Skeletal muscle satellite cell (primary cell): ENCODE results near the gene NFKBIA.

Experiments used
- H3K27me3 ChIP-seq: 2 replicates; pipeline ENCODE4 v1.7.0; 2013; ENCODE audit warnings: low read length; ENCODE audit not compliant: control insufficient read depth, insufficient read depth
- H3K36me3 ChIP-seq: 2 replicates; pipeline ENCODE4 v1.7.0; 2013; ENCODE audit warnings: mild to moderate bottlenecking, control low read depth, low read length; ENCODE audit not compliant: insufficient read depth
- H3K4me1 ChIP-seq: 2 replicates; pipeline ENCODE4 v1.7.0; 2013; ENCODE audit warnings: low read length; ENCODE audit not compliant: control insufficient read depth, insufficient read depth
- H3K4me2 ChIP-seq: 2 replicates; pipeline ENCODE4 v1.7.0; 2013; ENCODE audit warnings: mild to moderate bottlenecking, low read length
- H3K4me3 ChIP-seq: 2 replicates; pipeline ENCODE4 v1.7.0; 2013; ENCODE audit warnings: low read length
- H3K9ac ChIP-seq: 2 replicates; pipeline ENCODE4 v1.7.0; 2013; ENCODE audit warnings: mild to moderate bottlenecking, low read depth, low read length, moderate library complexity
- H3K9me3 ChIP-seq: replicated peaks from 2 replicates; pipeline ENCODE4 v1.7.0; 2013; ENCODE audit warnings: mild to moderate bottlenecking, control low read depth, low read length

The NFKBIA gene

DNA sequence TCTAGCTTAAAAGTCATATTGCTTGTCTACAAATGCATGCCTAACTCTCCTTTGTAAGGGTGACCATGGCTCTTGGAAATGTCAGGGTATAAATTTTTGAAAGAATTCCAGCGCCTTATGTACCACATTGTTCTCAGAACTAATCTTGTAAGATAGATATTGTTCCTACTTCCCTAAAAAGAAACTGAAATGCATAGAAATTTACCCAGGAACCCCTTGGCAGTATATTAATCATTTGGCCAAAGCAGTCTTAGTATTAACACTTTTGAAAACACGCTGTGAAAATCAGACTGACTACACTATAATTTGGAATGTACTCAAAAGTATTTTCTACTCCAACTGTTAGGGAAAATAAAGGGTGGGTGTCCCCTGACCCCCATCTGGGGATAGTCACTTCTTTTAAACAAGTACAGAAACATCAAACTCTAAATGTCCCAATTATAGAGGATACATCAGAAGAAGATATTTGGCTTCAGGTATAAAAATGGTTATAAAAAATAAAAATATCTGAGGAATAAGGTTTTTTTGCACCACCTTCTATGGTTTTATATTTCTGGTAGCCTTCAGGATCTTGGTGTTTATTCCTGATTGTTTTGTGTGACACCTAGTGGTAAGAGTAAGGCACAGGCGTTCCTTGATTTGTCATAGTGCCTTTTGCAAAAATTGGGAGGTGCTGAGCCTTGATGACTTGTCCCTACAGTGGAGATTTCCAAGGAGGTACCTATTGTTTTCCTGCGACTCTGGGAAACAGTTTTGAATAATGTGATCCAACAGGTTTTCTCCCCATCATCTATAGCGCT lies 2.2 kb upstream of the NFKBIA start:
- Histone ChIP-seq H3K9ac (no peak overlapping the region), H3K4me2 (no peak overlapping the region), H3K9me3 (no peaks in the 10 kb centered on the region), H3K27me3 (no peaks in the 10 kb centered on the region), H3K36me3 (peaks cover 20% of the 10 kb centered on the region), H3K4me1 (peaks cover 36% of the 10 kb centered on the region), H3K4me3 (no peak overlapping the region)

DNA sequence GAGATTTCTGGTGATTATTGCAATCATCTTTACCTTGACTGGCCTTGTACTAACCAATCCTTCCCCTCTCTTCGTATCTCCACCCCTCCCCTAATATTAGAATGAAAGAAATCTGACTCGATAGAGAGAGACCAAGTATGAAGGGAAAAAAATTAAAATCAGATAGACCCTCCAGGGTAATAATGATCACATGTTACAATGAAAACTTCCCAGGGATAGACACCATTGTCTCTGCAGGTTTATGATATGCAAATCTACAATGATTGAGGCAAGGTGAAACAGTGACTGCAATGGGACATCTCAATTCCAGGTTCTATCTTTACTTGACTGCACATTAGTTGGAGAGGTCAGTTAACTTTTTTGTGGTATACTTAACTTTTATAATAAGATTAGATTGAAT lies 1.5 kb upstream of the NFKBIA start:
- Histone ChIP-seq H3K4me2 (peak overlapping the region; percentile 98), H3K9ac (no peak overlapping the region), H3K27me3 (no peaks in the 10 kb centered on the region), H3K36me3 (peaks cover 26% of the 10 kb centered on the region), H3K4me1 (peaks cover 42% of the 10 kb centered on the region), H3K9me3 (no peaks in the 10 kb centered on the region), H3K4me3 (no peak overlapping the region)

DNA sequence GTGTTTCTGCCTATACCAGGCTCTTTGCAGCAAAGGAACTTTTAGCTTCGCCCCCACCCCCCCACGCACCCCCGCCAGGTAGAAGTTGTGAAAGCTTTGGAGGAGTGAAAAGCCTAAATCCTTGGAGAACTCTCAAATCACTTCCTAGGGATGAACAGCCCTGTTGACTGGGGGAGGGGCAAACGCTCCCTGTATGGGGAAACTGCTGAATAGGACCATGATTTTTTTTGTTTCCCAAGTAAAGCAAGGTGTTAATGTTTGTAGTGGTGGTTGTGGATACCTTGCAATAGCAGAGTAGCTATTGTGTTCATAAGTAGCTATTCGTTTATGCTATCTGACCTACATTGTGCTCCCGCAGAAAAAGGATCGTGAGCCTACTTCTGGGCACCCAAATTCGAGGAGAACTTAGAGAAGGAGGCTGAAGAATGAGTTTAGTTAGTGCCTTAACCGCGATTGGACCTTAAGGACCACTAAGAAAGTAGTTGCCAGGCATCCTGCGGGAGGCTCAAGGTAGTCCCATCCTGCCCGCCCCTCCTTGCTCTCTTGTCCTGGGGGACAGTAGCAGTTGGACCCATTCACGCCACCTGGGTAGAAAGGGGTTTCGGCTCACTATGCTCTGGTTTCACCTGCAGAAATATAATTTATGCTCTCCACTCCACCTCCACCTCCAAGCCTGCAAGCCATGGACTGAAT lies 901 bp upstream of the NFKBIA start:
- no peaks in the 10 kb centered on the region for H3K27me3 ChIP-seq
- H3K4me2 ChIP-seq, result peak overlapping the region; percentile 98
- peaks cover 33% of the 10 kb centered on the region for H3K36me3 ChIP-seq
- H3K4me3 ChIP-seq, result peak overlapping the region; percentile 97
- H3K9ac ChIP-seq, result peak overlapping the region; percentile 99
- no peaks in the 10 kb centered on the region for H3K9me3 ChIP-seq
- peaks cover 46% of the 10 kb centered on the region for H3K4me1 ChIP-seq

DNA sequence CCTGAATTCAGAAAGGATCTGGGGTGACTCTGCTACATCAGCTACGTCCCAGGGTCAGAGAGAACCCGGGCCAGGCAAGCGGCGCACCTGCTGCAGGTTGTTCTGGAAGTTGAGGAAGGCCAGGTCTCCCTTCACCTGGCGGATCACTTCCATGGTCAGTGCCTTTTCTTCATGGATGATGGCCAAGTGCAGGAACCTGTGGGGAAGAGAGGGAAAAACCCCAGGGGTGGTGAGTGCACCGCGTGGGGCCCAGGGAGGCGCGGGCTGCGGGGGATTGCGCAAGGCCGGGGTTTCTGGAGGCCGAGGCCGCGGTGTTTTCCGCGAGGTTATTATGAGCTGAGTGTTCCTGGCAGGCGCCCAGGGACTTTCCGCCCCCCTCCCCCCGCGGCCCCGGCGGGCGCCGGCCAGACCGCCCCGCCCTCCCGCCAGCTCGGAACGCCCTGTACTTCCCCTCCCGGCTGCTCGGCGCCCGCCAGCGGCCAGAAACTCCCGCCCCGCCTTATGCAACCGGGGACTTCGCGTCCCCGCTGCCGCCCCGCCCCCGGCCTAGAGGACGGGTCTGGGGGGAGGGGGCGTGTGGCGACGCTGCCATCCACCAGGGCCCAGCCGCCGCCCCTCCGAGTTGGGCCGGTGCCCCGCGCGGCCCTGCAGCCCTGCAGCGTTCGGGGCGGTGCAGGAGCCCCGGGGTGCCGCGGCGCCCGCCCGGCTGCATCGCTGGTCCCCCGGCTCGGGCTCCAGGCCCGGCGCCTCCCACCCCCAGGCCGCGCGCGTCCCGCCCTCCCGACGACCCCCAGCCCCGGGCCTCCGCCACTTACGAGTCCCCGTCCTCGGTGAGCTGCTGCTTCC lies 723 bp downstream of the NFKBIA start:
- Histone ChIP-seq H3K4me3 (peak overlapping the region; percentile 97), H3K36me3 (peaks cover 39% of the 10 kb centered on the region), H3K9me3 (no peaks in the 10 kb centered on the region), H3K27me3 (no peaks in the 10 kb centered on the region), H3K4me1 (peaks cover 46% of the 10 kb centered on the region), H3K9ac (peak overlapping the region; percentile 99), H3K4me2 (peak overlapping the region; percentile 98)

DNA sequence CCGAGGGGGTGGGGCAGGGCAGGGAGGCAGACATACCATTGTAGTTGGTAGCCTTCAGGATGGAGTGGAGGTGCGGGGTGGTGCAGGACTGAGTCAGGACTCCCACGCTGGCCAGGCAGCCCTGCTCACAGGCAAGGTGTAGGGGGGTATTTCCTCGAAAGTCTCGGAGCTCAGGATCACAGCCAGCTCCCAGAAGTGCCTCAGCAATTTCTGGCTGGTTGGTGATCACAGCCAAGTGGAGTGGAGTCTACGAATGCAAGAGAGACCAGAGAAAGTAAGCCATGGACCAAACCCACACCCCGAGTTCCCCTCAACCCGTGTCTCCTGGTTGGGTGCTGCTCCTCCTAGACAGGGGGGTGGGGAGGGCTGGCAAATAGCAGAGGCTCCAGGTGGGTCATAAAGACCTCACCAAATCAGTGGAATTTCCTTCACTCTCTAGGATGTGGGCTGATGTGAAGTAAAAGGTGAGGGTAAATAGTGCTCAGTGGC lies 1.4 kb downstream of the NFKBIA start:
- Histone ChIP-seq H3K4me2 (peak overlapping the region; percentile 88), H3K9me3 (no peaks in the 10 kb centered on the region), H3K4me1 (peaks cover 46% of the 10 kb centered on the region), H3K27me3 (no peaks in the 10 kb centered on the region), H3K9ac (peak overlapping the region; percentile 92), H3K36me3 (peaks cover 39% of the 10 kb centered on the region), H3K4me3 (peak overlapping the region; percentile 85)

DNA sequence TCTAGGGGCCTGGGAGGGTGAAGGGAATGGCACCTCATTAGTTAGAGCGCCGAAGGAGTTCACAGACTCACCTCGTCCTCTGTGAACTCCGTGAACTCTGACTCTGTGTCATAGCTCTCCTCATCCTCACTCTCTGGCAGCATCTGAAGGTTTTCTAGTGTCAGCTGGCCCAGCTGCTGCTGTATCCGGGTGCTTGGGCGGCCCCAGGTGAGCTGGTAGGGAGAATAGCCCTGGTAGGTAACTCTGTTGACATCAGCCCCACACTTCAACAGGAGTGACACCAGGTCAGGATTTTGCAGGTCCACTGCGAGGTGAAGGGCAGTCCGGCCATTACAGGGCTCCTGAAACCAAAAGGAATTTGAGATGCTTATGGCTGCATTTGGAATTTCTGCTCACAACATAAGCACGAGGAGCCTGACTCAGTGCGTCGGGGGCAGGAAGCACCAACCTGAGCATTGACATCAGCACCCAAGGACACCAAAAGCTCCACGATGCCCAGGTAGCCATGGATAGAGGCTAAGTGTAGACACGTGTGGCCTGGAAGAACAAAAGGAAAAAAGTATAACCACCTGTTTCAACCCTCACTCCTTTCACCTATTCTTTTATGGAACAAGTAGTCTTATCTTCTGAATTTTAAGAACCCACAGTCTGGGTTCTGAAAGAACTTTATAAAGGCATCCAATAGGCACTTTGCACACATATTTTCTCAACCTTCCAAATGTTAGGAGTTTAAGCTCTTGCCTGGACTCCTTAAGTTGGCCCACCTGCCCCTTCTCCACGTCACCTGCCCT lies 2.0 kb downstream of the NFKBIA start:
- peak overlapping the region; percentile 88 for H3K4me2 ChIP-seq
- peak overlapping the region; percentile 85 for H3K4me3 ChIP-seq
- peaks cover 39% of the 10 kb centered on the region for H3K36me3 ChIP-seq
- peaks cover 46% of the 10 kb centered on the region for H3K4me1 ChIP-seq
- H3K27me3 ChIP-seq, result no peaks in the 10 kb centered on the region
- H3K9me3 ChIP-seq, result no peaks in the 10 kb centered on the region
- peak overlapping the region; percentile 92 for H3K9ac ChIP-seq

DNA sequence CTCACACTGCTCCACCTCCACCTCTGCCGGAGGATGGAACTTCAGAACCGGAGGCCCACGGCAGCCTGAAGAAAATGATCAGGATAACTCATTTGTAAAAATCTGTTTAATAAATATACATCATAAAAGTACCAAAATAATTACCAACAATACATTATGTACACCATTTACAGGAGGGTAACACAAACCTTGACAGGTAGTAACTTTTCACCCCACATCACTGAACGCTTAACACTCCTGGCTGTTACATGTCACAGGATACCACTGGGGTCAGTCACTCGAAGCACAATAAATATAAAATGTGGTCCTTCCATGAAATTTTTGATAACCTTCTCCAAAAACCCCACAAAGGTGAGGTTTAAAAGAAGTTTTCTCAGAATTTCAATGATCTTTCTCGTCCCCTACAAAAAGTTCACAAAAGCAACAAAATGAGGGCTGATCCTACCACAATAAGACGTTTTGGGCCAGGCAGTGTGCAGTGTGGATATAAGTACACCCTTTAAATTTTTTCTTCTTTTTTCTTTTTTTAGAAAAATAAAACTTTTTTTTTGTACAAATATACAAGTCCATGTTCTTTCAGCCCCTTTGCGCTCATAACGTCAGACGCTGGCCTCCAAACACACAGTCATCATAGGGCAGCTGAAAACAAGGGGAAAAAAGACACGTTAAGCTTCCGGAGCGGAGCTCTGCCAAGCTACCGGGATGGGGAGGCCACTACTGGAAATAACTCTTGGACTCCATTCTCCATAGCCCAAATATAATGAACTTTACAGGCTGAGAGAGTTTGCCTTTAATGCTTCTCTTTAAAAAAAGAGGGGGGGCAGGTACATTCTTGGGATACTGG lies 2.9 kb downstream of the NFKBIA start:
- Histone ChIP-seq H3K9ac (peak overlapping the region; percentile 92), H3K9me3 (no peaks in the 10 kb centered on the region), H3K36me3 (peaks cover 39% of the 10 kb centered on the region), H3K4me1 (peaks cover 44% of the 10 kb centered on the region), H3K4me2 (peak overlapping the region; percentile 88), H3K27me3 (no peaks in the 10 kb centered on the region), H3K4me3 (peak overlapping the region; percentile 85)

DNA sequence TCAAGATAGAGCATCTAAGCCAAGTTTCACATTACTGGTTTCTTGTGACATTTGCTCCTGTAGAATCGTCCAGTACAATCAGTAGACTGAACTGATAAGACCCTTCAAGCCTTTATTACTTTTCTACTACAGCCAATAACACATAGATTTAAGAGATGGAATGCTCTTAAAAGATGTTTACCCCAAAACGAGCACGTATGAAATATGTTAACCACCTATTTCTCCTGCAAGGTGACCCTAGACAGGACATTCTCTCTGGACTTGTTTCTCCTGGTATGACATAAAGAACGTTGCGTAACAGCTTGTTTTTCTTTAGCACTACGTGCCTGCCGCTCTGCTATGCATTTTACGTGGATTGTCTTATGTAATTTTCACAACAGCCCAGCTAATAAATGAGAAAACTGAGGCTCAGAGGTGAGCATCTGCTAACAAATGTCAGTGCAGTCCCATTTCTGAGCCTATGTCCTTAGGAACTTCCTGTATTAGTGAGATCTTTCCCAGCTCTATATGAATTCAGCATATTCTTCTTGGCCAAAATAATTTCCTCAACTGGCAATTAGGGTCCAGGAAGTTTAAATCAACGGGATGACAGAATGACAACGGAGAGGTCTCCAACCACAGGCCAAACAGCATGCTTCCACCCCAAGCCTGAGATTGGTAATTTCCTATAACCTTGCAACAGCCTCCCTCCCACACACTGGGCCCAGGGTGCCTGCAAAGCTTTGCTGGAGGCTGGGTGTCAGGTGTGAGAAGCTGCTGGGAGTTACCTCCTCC lies 3.7 kb downstream of the NFKBIA start:
- H3K4me2 ChIP-seq, result peak overlapping the region; percentile 88
- H3K27me3 ChIP-seq, result no peaks in the 10 kb centered on the region
- peaks cover 39% of the 10 kb centered on the region for H3K36me3 ChIP-seq
- H3K4me3 ChIP-seq, result peak overlapping the region; percentile 85
- H3K9ac ChIP-seq, result peak overlapping the region; percentile 92
- H3K4me1 ChIP-seq, result peaks cover 36% of the 10 kb centered on the region
- no peaks in the 10 kb centered on the region for H3K9me3 ChIP-seq

DNA sequence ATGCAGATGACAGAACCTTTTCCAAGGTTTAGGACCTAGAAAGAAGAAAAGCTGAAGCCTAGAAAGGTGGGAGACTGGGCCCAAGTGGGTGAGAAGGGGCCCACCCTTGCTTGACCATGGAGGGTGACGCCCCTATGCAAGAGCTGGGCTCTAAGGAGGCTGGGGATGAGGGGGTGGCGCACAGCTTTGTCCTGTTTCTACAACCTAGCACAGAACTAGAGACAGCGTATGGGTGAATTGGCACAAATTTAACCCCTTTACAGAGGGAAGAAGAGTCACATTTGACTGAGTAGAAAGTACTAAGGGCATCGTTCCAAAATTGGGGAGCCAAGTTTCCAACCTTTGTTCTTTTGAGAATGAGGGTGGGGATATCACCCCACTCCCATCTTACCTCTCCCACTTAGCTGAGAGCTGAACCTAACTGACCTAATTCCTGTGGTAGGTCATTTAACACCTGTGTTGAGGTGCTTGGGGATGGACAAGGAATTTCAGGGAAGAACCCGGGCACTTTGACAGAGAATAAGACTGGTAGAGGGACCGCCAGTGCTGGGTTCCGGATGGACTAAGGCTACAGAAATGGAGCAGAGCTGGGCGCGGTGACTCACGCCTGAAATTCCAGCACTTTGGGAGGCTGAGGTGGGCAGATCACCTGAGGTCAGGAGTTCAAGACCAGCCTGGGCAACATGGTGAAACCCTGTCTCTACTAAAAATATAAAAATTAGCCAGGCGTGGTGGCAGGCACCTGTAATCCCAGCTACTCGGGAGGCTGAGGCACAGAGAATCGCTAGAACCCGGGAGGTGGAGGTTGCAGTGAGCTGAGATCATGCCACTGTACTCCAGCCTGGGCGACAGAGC lies 5.2 kb downstream of the NFKBIA start:
- Histone ChIP-seq H3K4me2 (no peak overlapping the region), H3K36me3 (peaks cover 39% of the 10 kb centered on the region), H3K4me3 (no peak overlapping the region), H3K27me3 (no peaks in the 10 kb centered on the region), H3K4me1 (peaks cover 26% of the 10 kb centered on the region), H3K9ac (no peak overlapping the region), H3K9me3 (no peaks in the 10 kb centered on the region)
